ENCODE measurements around the gene LMX1B.
"Not testable (repeated sequence)": the region's sequence is repeated elsewhere in the genome, so short reads cannot be mapped to it uniquely, and the experiment has no call there.

- TF ChIP-seq POLR2A (IDR thresholded peaks at IDR 0.05; ENCODE audit: low read depth, low read length); JUN (IDR thresholded peaks at IDR 0.05; ENCODE audit: borderline replicate concordance, insufficient read depth, insufficient read length, low read depth): not testable (repeated sequence)
- TF ChIP-seq, protein P1, sequence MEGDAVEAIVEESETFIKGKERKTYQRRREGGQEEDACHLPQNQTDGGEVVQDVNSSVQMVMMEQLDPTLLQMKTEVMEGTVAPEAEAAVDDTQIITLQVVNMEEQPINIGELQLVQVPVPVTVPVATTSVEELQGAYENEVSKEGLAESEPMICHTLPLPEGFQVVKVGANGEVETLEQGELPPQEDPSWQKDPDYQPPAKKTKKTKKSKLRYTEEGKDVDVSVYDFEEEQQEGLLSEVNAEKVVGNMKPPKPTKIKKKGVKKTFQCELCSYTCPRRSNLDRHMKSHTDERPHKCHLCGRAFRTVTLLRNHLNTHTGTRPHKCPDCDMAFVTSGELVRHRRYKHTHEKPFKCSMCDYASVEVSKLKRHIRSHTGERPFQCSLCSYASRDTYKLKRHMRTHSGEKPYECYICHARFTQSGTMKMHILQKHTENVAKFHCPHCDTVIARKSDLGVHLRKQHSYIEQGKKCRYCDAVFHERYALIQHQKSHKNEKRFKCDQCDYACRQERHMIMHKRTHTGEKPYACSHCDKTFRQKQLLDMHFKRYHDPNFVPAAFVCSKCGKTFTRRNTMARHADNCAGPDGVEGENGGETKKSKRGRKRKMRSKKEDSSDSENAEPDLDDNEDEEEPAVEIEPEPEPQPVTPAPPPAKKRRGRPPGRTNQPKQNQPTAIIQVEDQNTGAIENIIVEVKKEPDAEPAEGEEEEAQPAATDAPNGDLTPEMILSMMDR (IDR thresholded peaks at IDR 0.05; ENCODE audit: extremely low read depth in 1 of 2, insufficient read depth in 1 of 2, low read depth in 1 of 2, low read length in 2 of 2) = not testable (repeated sequence)
Observed at GRCh38 chr9:126725485-126725884, 111.8 kb downstream of the LMX1B start.

Measured in endothelial cell of umbilical vein (primary cell).